GM18517 (cell line): ENCODE data around the gene PATZ1.
A peak's percentile ranks its signal among the peaks of the same experiment; 100 is the strongest.
"Not testable (repeated sequence)": the region's sequence is repeated elsewhere in the genome, so short reads cannot be mapped to it uniquely, and the experiment has no call there.

ENCODE experiments used
- ATAC-seq: cut with Tn5 transposase; IDR thresholded peaks from one replicate; pipeline ENCODE4 v1.9.1; 2021; ENCODE audit warnings: mild to moderate bottlenecking, moderate library complexity; ENCODE audit not compliant: unreplicated experiment

PATZ1 gene

DNA sequence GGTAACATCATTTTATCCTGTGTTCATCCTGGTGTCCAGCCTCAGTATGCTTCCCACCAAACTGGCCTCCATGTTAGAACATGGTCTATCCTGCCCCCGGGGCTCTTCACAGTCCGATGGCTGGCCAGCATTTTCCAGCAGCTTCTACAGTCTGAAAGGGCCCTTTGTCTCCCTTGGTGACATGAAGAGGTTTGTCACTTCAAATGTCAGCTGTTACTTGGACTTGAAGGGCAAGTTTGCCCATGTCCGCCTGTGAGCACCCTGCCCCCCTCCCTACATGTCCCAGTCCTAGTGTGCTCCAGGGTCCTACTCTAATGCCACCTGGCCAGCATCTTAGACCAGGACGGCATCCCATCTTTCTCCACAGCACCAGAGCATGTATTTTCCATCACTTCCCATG is 24.7 kb downstream of the PATZ1 start:
- no peak for ATAC-seq

DNA sequence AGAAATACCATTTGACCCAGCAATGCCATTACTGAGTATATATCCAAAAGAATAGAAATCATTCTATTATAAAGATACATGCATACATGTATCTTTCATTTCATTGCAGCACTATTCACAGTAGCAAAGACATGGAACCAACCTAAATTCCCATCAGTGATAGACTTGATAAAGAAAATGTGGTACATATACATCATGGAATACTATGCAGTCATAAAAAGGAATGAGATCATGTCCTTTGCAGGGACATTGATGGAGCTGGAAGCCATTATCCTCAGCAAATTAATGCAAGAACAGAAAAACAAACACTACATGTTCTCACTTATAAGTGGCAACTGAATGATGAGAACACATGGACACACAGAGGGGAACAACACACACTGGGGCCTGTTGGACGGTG is 31.9 kb downstream of the PATZ1 start:
- ATAC-seq: not testable (repeated sequence)

DNA sequence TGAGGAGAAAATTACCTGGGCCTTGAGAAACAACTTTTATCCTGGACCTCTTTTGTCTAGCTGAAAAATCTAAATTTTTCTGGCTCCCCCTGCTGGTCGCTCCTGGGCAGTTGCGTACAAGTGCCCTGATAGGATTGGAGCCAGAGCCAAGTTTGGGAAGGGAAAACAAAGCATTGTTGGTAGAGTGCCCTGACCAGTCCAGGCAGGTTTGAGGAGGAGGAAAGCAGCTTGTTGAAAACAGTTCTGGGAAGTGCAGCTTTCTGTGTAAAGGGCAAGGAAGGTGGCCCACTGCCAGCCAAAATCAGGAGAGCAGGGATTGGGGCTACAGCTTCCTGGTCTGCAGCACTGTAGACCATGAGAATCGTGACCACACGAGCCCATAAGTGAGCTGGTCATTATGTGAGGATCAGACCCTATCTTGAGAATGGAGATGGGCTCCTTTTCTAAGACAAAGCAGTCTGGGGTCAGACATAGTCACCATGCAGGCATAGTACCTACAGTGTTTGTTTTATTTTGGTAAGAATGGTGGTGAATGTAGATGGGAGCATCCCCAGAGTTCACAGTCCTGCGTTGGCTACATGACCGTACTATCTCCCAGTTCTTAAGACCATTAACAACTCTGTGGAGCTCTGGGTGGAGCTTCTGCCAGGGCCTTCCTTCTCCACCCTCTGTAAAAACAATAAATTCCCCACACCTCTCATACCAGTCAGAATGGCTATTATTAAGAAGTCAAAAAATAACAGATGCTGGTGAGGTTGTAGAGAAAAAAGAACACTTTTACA is 32.6 kb downstream of the PATZ1 start:
- ATAC-seq: no peak

DNA sequence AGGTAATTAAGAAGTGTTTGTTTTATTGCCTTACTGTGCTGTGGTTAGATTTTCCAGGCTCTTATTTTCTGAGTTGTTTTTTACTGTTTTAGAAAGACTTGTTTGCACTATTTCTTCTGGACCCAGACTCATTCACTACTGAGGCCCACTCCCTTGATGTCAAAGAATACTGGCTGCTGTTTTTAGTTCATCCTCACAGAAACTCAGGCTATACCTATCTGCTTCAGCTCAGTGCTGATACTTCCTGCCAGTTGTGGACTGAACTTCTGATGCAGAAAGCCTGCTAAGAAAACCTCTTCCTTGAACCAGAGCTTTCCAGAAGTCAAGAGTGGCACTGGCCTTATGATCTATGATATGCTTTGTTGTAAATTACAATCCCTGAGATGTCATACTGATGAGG is 38.0 kb downstream of the PATZ1 start:
- no peak for ATAC-seq

DNA sequence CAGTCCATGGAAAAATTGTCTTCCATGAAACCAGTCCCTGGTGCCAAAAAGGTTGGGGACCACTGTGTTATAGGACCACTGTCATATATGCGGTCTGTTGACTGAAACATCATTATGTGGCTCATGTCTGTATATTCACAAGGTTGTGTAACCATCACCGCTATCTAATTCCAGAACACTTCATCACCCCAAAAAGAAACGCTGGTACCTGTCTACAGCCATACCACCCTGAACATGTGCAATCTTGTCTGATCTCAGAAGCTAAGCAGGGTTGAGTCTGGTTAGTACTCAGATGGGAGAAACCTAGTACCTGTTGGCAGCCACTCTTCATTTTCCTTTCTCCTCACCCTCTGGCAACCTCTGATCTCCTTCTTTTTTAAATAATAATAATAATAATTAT is 41.0 kb downstream of the PATZ1 start:
- no peak for ATAC-seq

DNA sequence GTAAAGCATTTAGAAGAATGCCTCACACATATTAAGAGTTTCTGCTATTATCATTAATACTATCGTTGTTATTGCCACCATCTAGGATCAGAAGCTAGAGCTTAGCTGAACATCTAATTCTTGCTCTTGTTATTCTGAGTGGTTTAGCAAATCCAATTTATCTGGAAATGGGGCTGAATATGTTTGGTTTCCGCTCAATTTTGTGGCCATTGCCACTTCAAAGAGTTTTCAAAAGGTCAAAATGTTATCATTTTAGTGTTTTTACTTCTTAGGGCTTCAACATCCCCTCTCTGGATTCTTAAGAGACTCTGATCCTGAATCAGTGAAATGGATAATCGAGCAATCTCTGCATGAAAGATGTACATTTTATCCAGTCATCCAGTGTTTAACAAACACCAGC is 43.6 kb downstream of the PATZ1 start:
- ATAC-seq: no peak

DNA sequence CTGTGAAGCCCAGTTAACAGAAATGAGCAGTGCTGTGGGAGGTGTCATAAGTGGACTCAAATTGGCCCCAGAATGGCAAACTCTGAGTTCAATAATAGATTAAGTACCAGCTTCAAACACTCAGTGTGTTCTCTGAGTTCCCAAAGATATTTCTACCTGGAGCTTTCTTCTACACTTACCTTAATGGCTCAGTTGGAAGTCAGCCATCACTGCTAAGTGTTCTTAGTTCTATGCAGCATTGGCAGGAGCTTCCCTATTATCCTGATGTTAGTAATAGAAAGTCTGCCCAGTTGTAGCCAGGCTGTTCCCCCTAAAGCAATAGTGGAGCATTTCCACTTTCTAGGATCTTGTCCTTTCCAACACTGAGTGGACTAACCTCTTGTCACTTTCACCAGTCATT is 44.1 kb downstream of the PATZ1 start:
- ATAC-seq: no peak

DNA sequence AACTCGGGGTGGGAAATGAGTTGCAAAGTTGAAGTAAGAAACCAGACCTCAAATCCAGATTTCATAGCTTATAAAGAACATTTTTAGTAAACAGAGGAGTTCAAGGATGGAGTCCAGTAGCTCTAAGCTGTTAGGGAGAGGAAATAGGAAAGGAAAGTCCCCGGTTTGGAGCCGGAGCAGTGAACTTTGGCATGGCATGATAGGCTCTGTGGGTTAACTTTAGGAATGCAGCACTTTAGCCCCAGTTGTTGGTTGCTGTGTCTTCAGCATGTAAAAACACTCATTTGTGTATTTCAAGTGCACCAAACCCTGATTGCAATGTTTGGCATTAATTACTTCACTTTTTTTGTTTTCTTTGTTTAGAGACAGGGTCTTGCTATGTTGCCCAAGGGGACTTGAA is 45.2 kb downstream of the PATZ1 start:
- no peak for ATAC-seq

DNA sequence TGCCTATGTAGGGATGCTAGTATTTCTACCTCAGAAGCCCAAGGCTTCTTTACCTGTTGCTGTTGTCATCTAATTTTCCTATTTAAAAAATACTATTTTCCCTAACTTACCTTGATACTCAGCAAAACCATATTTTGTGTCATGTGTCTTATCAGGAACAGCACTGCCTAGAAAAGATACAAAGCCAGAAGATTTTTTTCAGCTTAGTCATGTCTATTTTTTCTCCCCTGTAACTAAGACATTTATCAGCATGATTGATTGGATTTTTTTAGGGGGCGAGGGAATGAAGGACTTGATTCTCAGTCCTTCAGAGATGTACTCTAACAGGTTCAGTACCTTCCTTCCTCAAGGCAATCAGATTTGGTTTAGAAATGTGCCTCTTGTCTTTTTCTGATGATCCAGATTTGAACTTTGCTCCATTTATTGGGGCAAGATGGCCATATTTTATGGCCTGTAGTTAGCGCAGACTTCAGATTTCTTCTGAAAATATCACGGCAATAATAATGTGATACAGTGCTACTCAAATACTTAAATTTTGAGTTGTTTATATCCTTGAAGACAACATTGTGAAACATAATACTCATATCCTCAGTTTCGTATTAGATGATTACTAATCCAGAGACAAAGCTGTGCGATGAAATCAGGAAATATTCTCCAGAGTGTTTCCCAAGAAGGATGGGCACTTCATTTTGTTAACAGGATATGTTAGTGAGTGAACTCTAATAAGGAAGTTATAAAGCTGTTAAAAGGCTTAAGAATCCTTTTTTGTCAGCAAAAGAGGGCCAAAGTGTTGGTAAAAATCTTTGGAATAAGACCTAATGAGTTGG is 50.1 kb downstream of the PATZ1 start:
- no peak for ATAC-seq

DNA sequence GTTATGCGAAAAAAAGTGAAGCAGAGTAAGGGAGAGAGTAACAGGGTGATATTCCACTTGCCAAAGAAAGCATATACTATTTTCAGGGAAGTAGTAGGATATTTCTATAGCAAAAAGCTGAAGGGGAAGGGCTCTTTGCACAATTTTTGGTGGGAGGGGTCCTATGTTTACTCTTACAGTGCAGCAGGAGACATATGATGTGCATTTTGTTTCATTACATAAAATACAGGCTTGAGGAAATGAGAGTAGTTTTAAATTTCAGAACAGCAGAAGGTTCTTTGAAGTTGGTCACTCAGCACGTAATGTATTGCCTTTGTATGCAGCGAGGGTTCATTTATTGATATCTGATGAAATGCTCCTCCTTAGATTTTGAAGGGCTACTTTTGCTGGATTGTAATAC is 50.8 kb downstream of the PATZ1 start:
- ATAC-seq: no peak

DNA sequence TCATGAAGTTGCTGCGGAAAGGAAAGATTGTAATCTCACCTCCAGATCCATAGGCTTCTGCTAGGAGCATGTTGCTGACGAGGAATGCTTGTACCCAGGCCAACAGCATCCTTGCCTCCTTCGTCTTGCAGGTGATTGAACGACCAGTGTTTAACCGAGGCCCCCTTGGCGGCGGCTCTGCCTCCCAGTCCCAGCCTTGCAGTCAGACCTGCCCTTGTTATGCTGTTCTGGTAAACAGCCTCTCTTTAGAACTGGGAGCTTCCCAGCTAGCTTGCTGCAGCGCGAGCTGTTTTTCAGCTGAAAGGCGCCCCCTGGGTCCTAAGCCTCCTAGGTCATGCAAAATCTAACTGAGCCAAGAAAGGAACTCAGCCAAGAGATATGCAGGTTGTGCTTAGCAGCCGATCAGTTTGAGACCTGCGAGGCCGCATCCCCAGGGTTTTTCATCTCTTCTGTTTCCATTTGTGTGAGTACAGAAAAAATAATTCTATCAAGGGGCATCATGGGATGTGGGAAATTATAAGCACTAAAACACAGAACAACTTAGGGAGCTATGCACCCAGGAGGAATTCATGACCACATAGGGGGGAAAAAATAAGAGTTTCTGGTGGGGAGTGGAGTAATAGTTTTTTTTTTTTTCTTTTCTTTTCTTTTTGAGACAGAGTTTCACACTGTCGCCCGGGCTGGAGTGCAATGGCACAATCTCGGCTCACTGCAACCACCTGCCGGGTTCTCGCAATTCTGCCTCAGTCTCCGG is 53.7 kb downstream of the PATZ1 start, which contains the start of gene PIK3IP1:
Gene PIK3IP1, minus strand, starts transcription at position 253 of the 754 bp plus-strand sequence. Its CDS starts 144 bp downstream, at position 109.
- ATAC-seq: no peak

DNA sequence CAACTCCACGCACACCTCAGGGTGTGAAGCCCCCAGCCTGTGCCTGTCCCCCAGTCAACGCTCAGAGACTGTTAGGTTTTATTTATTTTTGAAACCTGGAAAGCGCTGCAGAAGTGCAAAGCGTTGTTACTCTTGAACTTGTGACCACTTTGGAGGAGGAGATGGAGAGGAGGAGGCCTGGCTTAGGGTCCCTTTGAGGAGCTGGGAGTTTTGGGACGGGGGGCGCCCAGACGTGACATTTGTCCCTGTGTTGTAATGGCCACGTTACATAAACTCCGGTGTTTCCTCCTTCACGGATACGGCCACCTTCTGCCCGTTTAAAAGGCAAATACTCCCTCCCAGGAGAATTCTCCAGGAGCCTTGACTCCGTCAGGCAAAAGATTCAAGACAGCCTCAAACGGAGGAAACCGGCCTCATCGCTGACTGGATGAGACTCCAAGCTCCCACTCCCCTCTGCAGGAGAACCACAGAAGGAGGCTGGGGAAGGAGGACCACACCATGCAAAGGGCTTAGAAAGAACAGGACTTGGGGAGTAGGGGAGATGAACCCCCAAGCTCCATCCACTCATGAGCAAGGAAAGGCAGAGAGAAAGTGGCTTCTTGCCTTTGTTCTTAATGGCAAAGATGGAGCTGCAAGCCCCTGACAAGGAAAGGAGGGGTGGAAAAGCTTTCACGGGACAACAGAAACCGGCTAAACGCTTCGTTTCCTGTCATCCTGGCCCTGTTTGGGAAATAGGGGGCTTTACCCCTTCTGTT is 54.5 kb downstream of the PATZ1 start:
- ATAC-seq: no peak

DNA sequence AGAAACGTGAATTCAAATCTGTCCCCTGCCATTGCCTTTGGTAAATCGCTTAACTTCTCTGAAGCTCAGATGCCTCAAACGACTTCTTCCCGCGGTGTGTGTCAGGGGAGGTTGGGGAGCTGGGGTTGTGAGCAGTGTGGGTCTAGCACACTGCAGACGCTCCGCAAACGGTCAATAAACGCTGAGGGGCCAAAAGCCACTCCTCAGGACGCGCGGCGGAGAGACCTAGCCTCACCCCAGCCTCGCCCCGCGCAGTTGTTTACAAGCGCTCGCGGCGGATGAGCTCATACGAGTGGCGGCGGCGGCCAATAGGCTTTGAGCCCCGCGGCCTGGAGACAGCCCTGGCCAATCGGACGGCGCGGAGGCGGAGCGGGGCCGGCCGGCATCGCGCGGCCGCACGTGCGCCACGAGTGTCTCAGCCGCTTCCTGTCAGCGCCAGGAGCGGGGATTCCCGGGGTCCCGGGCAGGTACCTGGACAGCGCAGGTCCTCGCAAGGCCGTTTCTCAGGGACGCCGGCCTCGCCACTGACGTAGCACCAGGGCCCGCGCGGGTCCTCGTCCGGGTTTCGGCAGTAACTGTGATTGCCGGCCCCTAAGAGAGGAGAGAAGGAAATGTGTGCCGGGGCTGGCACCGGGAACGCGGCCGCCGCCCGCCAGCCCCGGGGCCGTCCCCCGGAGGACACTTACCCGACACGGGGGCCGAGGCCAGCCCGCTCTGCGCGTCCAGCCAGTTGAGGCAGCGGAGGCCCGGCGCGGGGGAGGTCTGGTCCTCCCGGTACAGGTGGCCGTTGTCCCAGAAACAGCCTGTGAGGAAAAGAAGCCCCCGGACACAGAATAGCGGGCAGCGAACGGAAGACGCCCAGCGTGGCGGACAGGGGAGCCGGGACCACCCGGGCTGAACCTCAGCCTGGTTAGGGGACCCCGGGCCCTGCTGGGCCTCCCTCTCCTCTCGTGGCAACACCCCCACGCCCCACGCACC is 55.4 kb downstream of the PATZ1 start:
- ATAC-seq: peak; percentile 80

DNA sequence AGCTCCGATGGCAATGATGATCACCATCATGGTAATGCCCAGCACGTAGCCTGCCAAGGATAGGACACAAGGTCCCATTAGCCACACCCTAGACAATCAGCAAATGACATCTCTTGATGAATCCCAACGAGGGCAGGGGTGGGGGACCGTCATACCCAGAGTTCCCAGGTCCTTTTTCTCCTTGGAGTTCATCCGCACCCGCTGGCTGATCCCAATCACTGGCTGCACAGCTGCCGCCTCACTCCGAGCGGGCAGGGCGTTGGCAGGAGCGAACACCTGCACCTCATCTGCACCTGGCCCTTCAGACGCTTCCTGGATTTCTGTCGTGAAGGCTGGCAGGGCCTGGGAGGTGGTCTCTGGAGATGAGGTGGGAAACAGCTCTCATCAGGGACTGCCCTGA is 56.8 kb downstream of the PATZ1 start:
- ATAC-seq: no peak

DNA sequence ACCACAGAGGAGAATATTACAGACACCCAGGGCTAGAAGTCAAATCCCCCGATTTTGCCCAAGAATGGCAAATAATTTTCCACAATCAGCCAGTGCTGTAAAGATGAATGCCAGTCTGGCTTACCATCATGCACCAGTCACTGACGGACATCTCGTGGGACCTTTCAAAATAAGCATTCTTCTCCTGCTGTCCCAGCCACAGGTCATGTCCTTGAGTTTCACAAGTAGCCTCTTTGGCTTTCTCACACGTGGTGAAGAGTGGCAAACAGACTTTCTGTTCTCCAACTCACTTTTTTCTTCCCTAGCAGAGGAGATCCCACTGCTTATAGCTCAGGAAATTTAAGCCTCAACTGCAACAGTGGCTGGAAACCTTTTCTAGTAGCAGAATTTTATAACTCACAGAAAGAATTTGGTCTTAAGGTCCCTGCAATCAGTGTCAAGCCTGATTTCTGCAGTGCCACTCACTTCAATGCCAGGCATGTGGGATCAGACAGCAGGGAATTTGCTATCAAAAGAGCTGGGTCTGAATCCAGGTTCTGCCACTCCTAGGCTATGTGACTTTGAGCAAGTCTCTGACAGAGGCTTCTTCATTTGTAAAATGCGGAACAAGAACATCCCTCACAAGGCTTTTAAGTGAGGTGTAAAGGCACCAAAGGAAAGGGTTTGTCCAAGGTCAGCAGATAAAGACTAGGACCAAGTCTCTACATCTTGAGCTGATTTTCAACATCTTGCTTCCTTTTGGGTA is 57.5 kb downstream of the PATZ1 start:
- ATAC-seq: no peak

DNA sequence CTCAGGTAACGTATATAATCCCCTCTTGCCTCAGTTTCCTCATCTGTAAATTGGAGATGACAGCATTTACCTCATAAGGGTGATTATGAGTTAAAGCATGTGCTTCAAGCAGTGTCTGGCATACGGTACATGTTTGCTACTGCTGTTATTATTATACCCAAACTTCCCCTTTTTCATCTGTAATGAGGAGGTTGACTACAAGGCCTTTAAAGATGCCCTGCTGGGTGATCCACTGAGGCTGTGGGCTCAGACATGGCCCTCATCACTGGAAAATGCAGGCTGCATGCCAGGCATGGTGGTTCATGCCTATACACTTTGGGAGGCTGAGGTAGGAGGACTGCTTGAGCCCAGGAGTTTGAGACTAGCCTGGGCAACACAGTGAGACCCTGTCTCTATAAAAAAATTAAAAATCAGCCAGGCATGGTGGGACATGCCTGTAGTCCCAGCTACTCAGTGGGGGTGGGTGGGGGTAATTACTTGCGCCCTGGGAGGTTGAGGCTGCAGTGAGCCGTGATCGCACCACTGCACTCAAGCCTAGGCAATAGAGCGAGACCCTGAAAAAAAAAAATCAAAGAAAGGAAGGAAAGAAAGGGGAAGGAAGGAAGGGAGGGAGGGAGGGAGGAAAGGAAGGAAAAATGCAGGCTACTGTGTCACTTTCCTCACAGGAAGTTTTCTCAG is 58.2 kb downstream of the PATZ1 start:
- no peak for ATAC-seq

DNA sequence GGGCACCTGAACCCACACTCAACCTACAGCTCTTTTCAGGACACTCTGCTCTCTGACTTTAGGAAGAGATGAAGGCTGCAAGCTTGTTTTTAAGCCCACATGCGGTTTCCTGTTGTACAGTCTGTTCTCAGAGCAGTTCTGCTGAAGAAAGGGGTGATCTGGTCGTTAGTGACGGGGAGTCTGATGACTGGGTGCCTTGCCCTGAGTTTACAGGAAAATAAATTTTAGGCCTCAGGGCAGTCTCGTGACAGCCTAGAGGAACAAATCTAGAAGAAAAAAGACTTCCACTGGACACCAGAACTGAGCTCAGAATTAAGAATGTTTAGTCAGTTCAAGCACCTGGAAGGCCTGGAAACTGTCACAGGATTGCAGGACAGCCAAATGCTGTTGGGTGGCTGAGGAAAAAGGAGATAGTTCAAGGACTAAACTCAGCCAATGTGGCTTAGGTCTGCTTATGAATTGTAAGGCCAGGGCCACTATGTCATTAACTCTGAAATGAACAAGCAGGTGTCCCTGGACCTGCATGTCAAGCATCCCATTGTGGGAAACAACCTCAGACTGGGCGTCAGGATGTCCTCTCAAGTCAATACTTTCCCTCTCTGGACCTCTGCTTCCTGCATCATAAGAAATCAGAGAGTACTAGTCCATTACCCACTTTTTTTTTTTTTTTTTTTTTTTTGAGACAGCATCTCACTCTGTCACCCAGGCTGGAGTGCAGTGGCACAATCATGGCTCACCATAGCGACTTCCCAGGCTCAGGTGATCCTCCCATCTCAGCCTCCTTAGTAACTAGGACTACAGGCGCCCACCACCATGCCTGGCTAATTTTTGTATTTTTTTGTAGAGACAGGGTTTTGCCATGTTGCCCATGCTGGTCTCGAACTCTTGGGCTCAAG is 59.5 kb downstream of the PATZ1 start:
- ATAC-seq: no peak
